ENCODE results near the gene MPIG6B.

MPIG6B gene

GRCh38 chr6:31762878-31763618, 39.9 kb downstream of the MPIG6B start:
- DNase-seq (ENCODE audit: low read depth), result no peak
- no peak overlapping the region for H3K4me3 ChIP-seq (ENCODE audit: low read length)
- no peak for TF ChIP-seq CTCF (conservative IDR thresholded peaks at IDR 0.05; ENCODE audit: low read length)

- no peak overlapping the region for H3K4me3 ChIP-seq (ENCODE audit: low read length)
- peak; percentile 83 for DNase-seq (ENCODE audit: low read depth)
- TF ChIP-seq CTCF (conservative IDR thresholded peaks at IDR 0.05; ENCODE audit: low read length), result no peak; the same call in 1 of the 2 replicates
These were observed 40.4 kb downstream of the MPIG6B start for GRCh38 chr6:31763619-31763940.

DNA sequence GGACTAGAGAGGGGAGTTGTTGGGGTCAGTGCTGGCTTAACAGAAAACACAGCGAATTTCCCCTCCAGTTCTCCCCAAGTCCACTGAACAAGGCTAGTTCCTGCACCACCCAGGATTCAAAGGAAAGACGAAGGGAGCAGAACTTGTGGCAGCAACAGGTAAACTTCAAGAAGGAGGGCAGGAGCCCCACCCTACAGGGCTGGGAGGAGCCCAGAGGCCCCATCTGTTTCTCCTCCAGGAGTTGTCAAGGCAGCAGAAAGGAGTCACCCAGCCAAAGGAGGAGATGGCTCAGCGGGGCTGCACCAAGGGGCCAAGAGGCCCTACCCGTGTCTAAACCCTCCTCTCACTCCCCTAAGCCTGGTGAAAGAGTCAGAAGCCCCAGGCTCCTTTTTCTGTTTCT, 41.0 kb downstream of the MPIG6B start:
- no peak for TF ChIP-seq CTCF (conservative IDR thresholded peaks at IDR 0.05; ENCODE audit: low read length)
- DNase-seq (ENCODE audit: low read depth), result no peak
- H3K4me3 ChIP-seq (ENCODE audit: low read length), result no peak overlapping the region

- no peak overlapping the region for H3K4me3 ChIP-seq (ENCODE audit: low read length)
- no peak for DNase-seq (ENCODE audit: low read depth)
- TF ChIP-seq CTCF (conservative IDR thresholded peaks at IDR 0.05; ENCODE audit: low read length), result no peak
These were observed 42.4 kb downstream of the MPIG6B start for GRCh38 chr6:31765559-31765909.

GRCh38 chr6:31765910-31766794, 43.0 kb downstream of the MPIG6B start:
- no peak for DNase-seq (ENCODE audit: low read depth)
- peak overlapping the region; percentile 39 for H3K4me3 ChIP-seq (ENCODE audit: low read length)
- TF ChIP-seq CTCF (conservative IDR thresholded peaks at IDR 0.05; ENCODE audit: low read length), result no peak

DNA sequence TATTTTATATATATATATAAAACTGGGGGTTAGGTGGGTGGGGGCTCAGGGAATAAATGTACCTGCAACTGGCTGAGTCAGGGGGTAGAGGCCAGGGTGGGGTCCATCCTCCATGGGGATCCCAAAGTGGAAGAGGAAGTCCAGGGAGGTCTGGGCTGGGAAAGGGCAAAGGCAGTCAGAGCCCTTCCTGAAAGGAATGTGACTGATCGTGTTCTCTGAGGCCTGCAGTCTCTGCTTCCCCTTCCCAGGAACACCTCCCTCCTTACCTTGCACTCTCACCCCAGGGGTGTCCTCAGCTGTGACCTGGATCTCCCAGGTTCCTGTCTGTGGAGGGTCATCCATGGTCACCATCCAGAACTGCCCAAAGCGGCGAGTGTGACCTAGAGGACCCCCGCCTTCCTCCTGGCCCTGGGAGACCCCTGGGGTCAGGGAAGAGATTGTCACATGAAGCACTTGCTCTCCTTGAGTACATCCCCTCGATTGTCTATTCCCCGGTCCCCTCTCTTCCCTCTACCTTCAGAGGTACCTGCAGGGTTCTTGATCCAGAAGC, 44.0 kb downstream of the MPIG6B start:
- TF ChIP-seq CTCF (conservative IDR thresholded peaks at IDR 0.05; ENCODE audit: low read length), result no peak
- no peak overlapping the region for H3K4me3 ChIP-seq (ENCODE audit: low read length)
- DNase-seq (ENCODE audit: low read depth), result no peak

All from AG10803 (cell line).